Measurements from ENCODE around the gene CCDC71L. TPM values are rescaled to one million over a fixed set of nuclear protein-coding genes. Genes with fewer than 3 reads are reported as not detected.

CCDC71L gene
- total and polyA plus RNA-seq, 2 experiments from 2014 or later: 14.8 to 24.3 TPM

GRCh38 chr7:106655703-106656498, 5.1 kb downstream of the CCDC71L start:
- peaks cover 23% of the 10 kb centered on the region for H3K4me1 ChIP-seq (ENCODE audit: insufficient read depth)
- H4K20me1 ChIP-seq (ENCODE audit: insufficient read depth, poor library complexity, severe bottlenecking): no peaks in the 10 kb centered on the region
- DNase-seq (ENCODE audit: low spot score): no peak
- no peak overlapping the region for H3K27ac ChIP-seq
- H3K9me2 ChIP-seq (replicated peaks; ENCODE audit: insufficient read depth): no peaks in the 10 kb centered on the region
- no peaks in the 10 kb centered on the region for H3K36me3 ChIP-seq (replicated peaks; ENCODE audit: insufficient read depth, low read depth)
- H3K79me2 ChIP-seq: peaks cover 17% of the 10 kb centered on the region
- no peak overlapping the region for H3K4me3 ChIP-seq
- no peaks in the 10 kb centered on the region for H3K27me3 ChIP-seq
- no peak overlapping the region for H2AFZ ChIP-seq
- H3K4me2 ChIP-seq: no peak overlapping the region
- WGBS (ENCODE audit: low lambda C conversion rate, missing lambda C conversion rate): 93% methylated on average over 5 of the region's 5 CpGs
- no peaks in the 10 kb centered on the region for H3K9me3 ChIP-seq (ENCODE audit: low read depth)
- no peak for TF ChIP-seq CTCF (IDR thresholded peaks at IDR 0.05; ENCODE audit: poor library complexity)
- TF ChIP-seq EZH2 (IDR thresholded peaks at IDR 0.05; ENCODE audit: borderline replicate concordance): no peak

- DNase-seq (ENCODE audit: low spot score): no peak
Measured at GRCh38 chr7:106653488-106653887, 7.5 kb downstream of the CCDC71L start.

GRCh38 chr7:106652909-106653308, 8.0 kb downstream of the CCDC71L start:
- no peaks in the 10 kb centered on the region for H3K36me3 ChIP-seq (replicated peaks; ENCODE audit: insufficient read depth, low read depth)
- no peak overlapping the region for H3K4me2 ChIP-seq
- no peaks in the 10 kb centered on the region for H3K9me3 ChIP-seq (ENCODE audit: low read depth)
- H3K27me3 ChIP-seq: no peaks in the 10 kb centered on the region
- no peak overlapping the region for H3K27ac ChIP-seq
- H4K20me1 ChIP-seq (ENCODE audit: insufficient read depth, poor library complexity, severe bottlenecking): no peaks in the 10 kb centered on the region
- H3K4me3 ChIP-seq: no peak overlapping the region
- 67% methylated on average over 2 of the region's 2 CpGs for WGBS (ENCODE audit: low lambda C conversion rate, missing lambda C conversion rate)
- no peak for TF ChIP-seq EZH2phosphoT487 (IDR thresholded peaks at IDR 0.05; ENCODE audit: low read depth, severe bottlenecking, unreplicated experiment)
- TF ChIP-seq EZH2 (IDR thresholded peaks at IDR 0.05; ENCODE audit: borderline replicate concordance): no peak
- TF ChIP-seq CTCF (IDR thresholded peaks at IDR 0.05; ENCODE audit: poor library complexity): no peak
- H3K4me1 ChIP-seq (ENCODE audit: insufficient read depth): peaks cover 10% of the 10 kb centered on the region
- no peak for DNase-seq (ENCODE audit: low spot score)
- no peak overlapping the region for H2AFZ ChIP-seq
- H3K9me2 ChIP-seq (replicated peaks; ENCODE audit: insufficient read depth): no peaks in the 10 kb centered on the region
- H3K79me2 ChIP-seq: peaks cover 9% of the 10 kb centered on the region

More at GRCh38 chr7:106653488-106653887, 7.5 kb downstream of the CCDC71L start:
- H3K27me3 ChIP-seq: no peaks in the 10 kb centered on the region
- H3K4me1 ChIP-seq (ENCODE audit: insufficient read depth): peaks cover 16% of the 10 kb centered on the region
- no peak overlapping the region for H3K27ac ChIP-seq
- no peaks in the 10 kb centered on the region for H3K9me3 ChIP-seq (ENCODE audit: low read depth)
- TF ChIP-seq EZH2 (IDR thresholded peaks at IDR 0.05; ENCODE audit: borderline replicate concordance) (no peak), EZH2phosphoT487 (IDR thresholded peaks at IDR 0.05; ENCODE audit: low read depth, severe bottlenecking, unreplicated experiment) (no peak), CTCF (IDR thresholded peaks at IDR 0.05; ENCODE audit: poor library complexity) (no peak)
- H2AFZ ChIP-seq: no peak overlapping the region
- H3K9me2 ChIP-seq (replicated peaks; ENCODE audit: insufficient read depth): no peaks in the 10 kb centered on the region
- H3K79me2 ChIP-seq: peaks cover 15% of the 10 kb centered on the region
- H3K36me3 ChIP-seq (replicated peaks; ENCODE audit: insufficient read depth, low read depth): no peaks in the 10 kb centered on the region
- H4K20me1 ChIP-seq (ENCODE audit: insufficient read depth, poor library complexity, severe bottlenecking): no peaks in the 10 kb centered on the region
- no peak overlapping the region for H3K4me2 ChIP-seq
- 87% methylated on average over 2 of the region's 2 CpGs for WGBS (ENCODE audit: low lambda C conversion rate, missing lambda C conversion rate)
- no peak overlapping the region for H3K4me3 ChIP-seq

Data from hepatocyte (in vitro differentiated cells).